RWPE2 (cell line): Measurements from ENCODE around the gene STN1.

Experiments
- ATAC-seq: fragments of 200-7000 bp; cut with Tn5 transposase; 3 replicates; pipeline ENCODE4 v1.9.1; 2021; ENCODE audit warnings: low read depth
- DNase-seq: peaks from one replicate; pipeline ENCODE4 v3.0.0-alpha.2; 2020; ENCODE audit warnings: low spot score
- H3K27ac ChIP-seq: fragments of 450-650 bp; 2 replicates; pipeline ENCODE4 v1.5.1; 2017; ENCODE audit warnings: mild to moderate bottlenecking; ENCODE audit not compliant: poor library complexity, severe bottlenecking
- H3K27me3 ChIP-seq: fragments of 250-450 bp; sonication (Bioruptor Pico); 2 replicates; pipeline ENCODE4 v1.5.1; 2021; ENCODE audit warnings: mild to moderate bottlenecking, moderate library complexity; ENCODE audit not compliant: insufficient read depth, poor library complexity, severe bottlenecking
- H3K36me3 ChIP-seq: fragments of 250-450 bp; sonication (Bioruptor Pico); 2 replicates; pipeline ENCODE4 v1.5.1; 2020; ENCODE audit warnings: low read depth, mild to moderate bottlenecking, moderate library complexity
- H3K4me1 ChIP-seq: fragments of 250-450 bp; sonication (Bioruptor Pico); 2 replicates; pipeline ENCODE4 v1.5.1; 2021; ENCODE audit warnings: mild to moderate bottlenecking, moderate library complexity; ENCODE audit not compliant: insufficient read depth, poor library complexity, severe bottlenecking
- H3K4me3 ChIP-seq: fragments of 250-450 bp; sonication (Bioruptor Pico); 2 replicates; pipeline ENCODE4 v1.5.1; 2021; ENCODE audit warnings: mild to moderate bottlenecking, moderate library complexity; ENCODE audit not compliant: severe bottlenecking
- H3K9me3 ChIP-seq: fragments of 250-450 bp; sonication (Bioruptor Pico); 2 replicates; pipeline ENCODE4 v1.5.1; 2021; ENCODE audit warnings: mild to moderate bottlenecking, moderate library complexity; ENCODE audit not compliant: severe bottlenecking
- TF ChIP-seq, protein P1 (sequence below): fragments of 450-650 bp; IDR thresholded peaks from one replicate; pipeline ENCODE4 v1.5.1; 2017; ENCODE audit warnings: mild to moderate bottlenecking, moderate library complexity; ENCODE audit not compliant: poor library complexity, severe bottlenecking

STN1 gene

DNA sequence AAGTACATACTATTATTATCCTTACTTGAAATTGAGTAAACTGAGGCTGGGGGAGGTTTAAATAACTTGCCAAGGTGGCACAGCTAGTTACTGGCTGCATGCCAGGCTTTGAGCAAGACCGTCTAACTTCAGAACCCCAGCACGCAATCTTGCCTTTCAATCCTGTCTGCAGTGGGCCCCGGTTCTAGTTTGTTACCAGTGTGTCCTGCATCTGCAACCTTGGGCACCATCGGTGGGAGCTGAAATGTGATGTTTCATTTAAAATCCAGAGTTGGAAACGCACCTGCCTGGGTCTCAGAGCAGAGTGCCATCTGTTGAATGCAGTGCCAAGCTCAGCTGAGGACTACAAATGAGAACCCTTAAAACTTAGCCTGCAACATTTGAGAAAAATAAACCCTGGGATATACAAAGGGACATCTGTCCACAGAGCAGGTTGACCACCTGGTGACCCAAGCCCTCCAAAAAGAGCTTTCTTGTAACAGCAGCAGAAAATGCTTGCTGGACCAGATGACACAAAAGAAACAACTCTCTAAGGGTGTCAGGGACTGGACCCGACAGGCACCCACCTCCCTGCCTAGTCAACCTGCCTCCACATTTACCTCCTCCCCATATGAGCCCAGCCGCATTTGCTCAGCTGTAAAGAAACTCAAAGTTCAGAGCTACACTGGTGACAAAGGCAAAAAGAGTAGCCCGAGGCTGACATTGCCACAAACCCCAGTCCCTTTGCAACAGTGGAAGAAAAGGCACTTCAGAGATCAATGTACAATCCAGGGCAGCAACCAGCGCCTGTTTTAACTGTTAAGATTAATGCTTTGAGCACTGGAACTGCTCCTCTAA lies 64.3 kb downstream of the STN1 start:
- Histone ChIP-seq H3K27me3 (no peaks in the 10 kb centered on the region), H3K4me1 (peaks cover 40% of the 10 kb centered on the region)
- no peak for ATAC-seq

DNA sequence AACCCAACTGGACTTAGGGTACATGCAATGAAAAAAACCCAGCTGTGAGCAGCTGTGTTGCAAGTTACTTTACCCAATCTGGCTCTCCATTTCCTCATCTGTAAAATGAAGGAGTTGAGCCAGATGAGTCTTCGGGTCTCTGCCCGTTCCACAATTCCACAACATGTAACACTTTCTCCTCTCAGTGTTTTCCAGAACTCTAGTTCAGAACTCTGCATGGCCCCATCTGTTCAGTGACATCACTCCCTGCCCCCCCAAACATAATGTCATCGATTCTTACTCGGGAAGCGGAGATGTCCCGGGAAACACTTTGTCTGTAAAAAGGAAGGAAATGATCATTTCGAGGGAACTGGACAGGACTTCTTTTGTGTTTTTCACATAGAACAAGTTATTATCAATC lies 65.1 kb downstream of the STN1 start:
- peaks cover 37% of the 10 kb centered on the region for H3K36me3 ChIP-seq
- no peaks in the 10 kb centered on the region for H3K9me3 ChIP-seq
- H3K4me1 ChIP-seq = peaks cover 40% of the 10 kb centered on the region
- ATAC-seq = no peak
- TF ChIP-seq, protein P1, sequence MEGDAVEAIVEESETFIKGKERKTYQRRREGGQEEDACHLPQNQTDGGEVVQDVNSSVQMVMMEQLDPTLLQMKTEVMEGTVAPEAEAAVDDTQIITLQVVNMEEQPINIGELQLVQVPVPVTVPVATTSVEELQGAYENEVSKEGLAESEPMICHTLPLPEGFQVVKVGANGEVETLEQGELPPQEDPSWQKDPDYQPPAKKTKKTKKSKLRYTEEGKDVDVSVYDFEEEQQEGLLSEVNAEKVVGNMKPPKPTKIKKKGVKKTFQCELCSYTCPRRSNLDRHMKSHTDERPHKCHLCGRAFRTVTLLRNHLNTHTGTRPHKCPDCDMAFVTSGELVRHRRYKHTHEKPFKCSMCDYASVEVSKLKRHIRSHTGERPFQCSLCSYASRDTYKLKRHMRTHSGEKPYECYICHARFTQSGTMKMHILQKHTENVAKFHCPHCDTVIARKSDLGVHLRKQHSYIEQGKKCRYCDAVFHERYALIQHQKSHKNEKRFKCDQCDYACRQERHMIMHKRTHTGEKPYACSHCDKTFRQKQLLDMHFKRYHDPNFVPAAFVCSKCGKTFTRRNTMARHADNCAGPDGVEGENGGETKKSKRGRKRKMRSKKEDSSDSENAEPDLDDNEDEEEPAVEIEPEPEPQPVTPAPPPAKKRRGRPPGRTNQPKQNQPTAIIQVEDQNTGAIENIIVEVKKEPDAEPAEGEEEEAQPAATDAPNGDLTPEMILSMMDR = no peak
- no peak for DNase-seq
- peak overlapping the region; percentile 95 for H3K4me3 ChIP-seq
- peak overlapping the region; percentile 89 for H3K27ac ChIP-seq
- H3K27me3 ChIP-seq = no peaks in the 10 kb centered on the region

More for the DNA sequence above, 64.3 kb downstream of the STN1 start:
- Histone ChIP-seq H3K36me3 (peaks cover 37% of the 10 kb centered on the region), H3K4me3 (peak overlapping the region; percentile 95), H3K27ac (peak overlapping the region; percentile 89), H3K9me3 (no peaks in the 10 kb centered on the region)
- DNase-seq = no peak
- TF ChIP-seq, protein P1 = no peak

DNA sequence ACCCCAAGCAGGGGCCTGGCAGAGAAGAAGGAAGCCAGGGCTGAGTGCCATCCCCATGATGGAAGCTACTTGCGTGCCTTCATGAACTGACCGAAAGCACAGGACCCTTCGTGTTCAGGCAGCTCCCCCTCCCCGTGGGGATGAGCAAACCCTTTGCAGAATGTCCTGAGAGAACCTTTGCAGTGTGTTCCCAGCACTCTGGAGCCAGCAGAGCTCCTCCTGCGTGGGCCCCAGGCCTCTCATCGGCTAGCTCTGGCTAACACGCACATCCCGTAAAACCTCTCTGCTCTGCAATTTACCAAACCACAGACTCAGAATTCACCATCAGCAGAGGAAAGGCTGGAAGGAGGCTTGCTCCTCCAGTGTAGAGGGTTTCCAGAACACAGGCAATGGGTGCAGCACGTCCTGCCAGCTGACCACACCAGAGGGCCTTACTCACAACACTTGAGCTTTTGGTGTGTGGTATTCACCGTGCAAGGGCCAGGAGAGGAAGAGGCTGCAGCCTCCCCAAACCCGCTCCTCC lies 65.7 kb downstream of the STN1 start:
- Histone ChIP-seq H3K36me3 (peaks cover 37% of the 10 kb centered on the region), H3K27me3 (no peaks in the 10 kb centered on the region), H3K9me3 (no peaks in the 10 kb centered on the region), H3K4me1 (peaks cover 40% of the 10 kb centered on the region), H3K4me3 (peak overlapping the region; percentile 95), H3K27ac (peak overlapping the region; percentile 89)
- ATAC-seq (no peak; the same call in 2 of the 3 replicates), DNase-seq (no peak)
- TF ChIP-seq, protein P1 = no peak

DNA sequence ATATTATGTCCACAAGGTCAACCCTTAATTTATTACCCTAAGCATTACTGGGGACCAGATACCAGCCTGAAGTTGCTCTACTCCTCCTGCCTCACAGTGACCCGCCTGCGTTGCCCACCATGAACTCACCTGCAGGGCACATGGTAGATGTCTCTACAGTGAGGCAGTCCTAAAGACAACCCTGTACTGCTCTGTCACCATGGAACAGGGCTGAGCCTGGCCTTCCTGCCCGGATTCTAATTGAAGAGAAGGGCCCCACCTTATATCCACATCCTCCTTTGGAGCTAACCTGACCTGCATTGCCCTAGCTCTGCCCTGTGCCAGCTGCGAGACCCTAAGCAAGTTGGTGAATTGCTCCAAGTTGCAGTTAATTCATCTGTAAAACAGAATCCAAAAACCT lies 66.7 kb downstream of the STN1 start:
- peak overlapping the region; percentile 89 for H3K27ac ChIP-seq
- H3K4me1 ChIP-seq = peaks cover 45% of the 10 kb centered on the region
- peaks cover 37% of the 10 kb centered on the region for H3K36me3 ChIP-seq
- TF ChIP-seq, protein P1 = no peak
- DNase-seq (peak; percentile 22), ATAC-seq (no peak)
- H3K27me3 ChIP-seq = no peaks in the 10 kb centered on the region
- H3K9me3 ChIP-seq = no peaks in the 10 kb centered on the region
- H3K4me3 ChIP-seq = no peak overlapping the region

DNA sequence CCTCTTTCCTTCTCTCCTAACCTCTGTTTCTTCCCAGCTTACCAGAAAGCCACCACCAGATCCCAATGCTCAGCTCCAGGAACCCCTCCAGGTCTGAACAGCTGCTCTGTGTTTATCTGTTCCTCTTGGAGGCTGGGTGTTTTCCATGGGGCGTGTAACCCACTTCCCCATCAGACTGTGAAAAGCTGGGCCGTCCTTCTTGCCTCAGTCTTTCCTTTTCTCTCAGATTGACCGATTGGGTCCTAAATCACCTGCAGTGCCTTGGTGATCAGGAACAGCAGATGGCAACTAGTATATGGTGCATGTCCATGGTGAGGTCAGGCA lies 67.5 kb downstream of the STN1 start:
- H3K36me3 ChIP-seq = peaks cover 37% of the 10 kb centered on the region
- peaks cover 45% of the 10 kb centered on the region for H3K4me1 ChIP-seq
- peak overlapping the region; percentile 89 for H3K27ac ChIP-seq
- TF ChIP-seq, protein P1 = no peak
- no peaks in the 10 kb centered on the region for H3K27me3 ChIP-seq
- ATAC-seq = no peak
- no peaks in the 10 kb centered on the region for H3K9me3 ChIP-seq
- H3K4me3 ChIP-seq = no peak overlapping the region
- DNase-seq = no peak
